Keratinocyte (primary cell): Measurements from ENCODE around the gene LRRC4C.

Experiments used
- EZH2 ChIP-seq: IDR thresholded peaks from one replicate; pipeline ENCODE4 v1.6.1; 2012; ENCODE audit warnings: inconsistent platforms, mild to moderate bottlenecking, low read length, moderate library complexity
- TF ChIP-seq, protein P1 (sequence below), 3 experiments: IDR thresholded peaks in 1 of 3; conservative IDR thresholded peaks in 1 of 3; optimal IDR thresholded peaks in 1 of 3; 2 replicates in 2 of 3; 3 replicates in 1 of 3; pipeline versions ENCODE3 to v1.5.1; 2011; ENCODE audit warnings: low read length in 3 of 3, mild to moderate bottlenecking in 3 of 3, moderate library complexity in 2 of 3, control low read depth in 1 of 3, inconsistent platforms in 1 of 3; ENCODE audit not compliant: insufficient read depth in 2 of 3; ENCODE audit errors: extremely low read depth in 1 of 3

DNA sequence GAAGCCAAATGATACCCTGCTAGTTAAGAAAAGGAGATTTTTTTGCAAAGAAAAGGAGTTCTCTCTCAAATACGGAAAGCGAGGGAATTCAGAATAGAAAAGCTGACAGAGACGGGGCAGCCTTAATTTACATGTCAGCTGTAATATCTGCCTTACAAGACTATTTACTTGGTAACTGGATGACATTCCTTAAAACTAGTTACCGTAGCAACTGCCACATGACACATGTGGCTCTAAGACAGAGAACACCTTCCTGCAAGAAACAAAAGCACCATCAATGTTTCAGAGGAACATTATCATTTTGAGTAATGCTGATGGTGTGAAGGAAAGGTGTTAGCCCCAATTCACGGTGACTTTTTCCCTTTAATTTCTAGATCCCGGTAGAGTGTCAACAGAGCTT lies 222.1 kb downstream of the LRRC4C start:
- TF ChIP-seq, protein P1, sequence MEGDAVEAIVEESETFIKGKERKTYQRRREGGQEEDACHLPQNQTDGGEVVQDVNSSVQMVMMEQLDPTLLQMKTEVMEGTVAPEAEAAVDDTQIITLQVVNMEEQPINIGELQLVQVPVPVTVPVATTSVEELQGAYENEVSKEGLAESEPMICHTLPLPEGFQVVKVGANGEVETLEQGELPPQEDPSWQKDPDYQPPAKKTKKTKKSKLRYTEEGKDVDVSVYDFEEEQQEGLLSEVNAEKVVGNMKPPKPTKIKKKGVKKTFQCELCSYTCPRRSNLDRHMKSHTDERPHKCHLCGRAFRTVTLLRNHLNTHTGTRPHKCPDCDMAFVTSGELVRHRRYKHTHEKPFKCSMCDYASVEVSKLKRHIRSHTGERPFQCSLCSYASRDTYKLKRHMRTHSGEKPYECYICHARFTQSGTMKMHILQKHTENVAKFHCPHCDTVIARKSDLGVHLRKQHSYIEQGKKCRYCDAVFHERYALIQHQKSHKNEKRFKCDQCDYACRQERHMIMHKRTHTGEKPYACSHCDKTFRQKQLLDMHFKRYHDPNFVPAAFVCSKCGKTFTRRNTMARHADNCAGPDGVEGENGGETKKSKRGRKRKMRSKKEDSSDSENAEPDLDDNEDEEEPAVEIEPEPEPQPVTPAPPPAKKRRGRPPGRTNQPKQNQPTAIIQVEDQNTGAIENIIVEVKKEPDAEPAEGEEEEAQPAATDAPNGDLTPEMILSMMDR (optimal IDR thresholded peaks at IDR 0.05 in 1 of 3, IDR thresholded peaks at IDR 0.05 in 1 of 3, conservative IDR thresholded peaks at IDR 0.05 in 1 of 3; ENCODE audit: extremely low read depth in 1 of 3, insufficient read depth in 2 of 3, low read length in 3 of 3) = no peak
- TF ChIP-seq EZH2 = no peak
